Umbilical cord (tissue), 2 donors: Measurements from ENCODE around the gene PLK2. TPM values are rescaled to one million over a fixed set of nuclear protein-coding genes. Genes with fewer than 3 reads are reported as not detected.
A peak's percentile ranks its signal among the peaks of the same experiment; 100 is the strongest.

Experiments
- DNase-seq: peaks from one replicate; pipeline ENCODE4 v3.0.0-alpha.2; 2015; ENCODE audit warnings: low spot score
- total RNA-seq: library from RNA; depleted of rRNA; stranded (reverse); fragments of >200 nt; gene quantifications from one replicate; pipeline ENCODE4 v1.2.3, GENCODE V29; 2014; ENCODE audit warnings: low replicate concordance; ENCODE audit not compliant: insufficient read depth

PLK2 gene
- total RNA-seq, 1 donor from 2014 or later, result 106 TPM

DNA sequence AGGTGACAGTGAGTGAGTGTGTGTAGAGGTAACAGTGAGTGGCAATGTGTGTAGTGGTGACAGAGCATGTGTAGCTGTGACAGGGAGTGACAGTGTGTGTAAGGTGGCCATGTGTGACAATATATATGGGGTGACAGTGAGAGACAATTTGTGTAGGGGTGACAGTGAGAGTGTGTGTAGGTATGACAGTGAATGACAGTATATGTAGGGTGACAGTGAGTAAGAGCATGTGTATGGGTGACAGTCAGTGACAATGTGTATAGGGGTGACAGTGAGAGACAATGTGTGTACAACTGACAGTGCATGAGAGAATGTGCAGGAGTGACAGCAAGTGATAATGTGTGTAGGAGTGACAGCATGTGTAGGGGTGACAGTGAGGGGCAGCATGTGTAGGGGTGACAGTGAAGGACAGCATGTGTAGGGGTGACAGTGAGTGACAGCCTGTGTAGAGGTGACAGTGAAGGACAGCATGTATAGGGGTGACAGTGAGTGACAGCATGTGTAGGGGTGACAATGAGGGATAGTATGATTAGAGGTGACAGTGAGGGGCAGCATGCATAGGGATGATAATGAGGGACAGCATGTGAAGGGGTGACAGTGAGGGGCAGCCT is 21.3 kb upstream of the PLK2 start:
- DNase-seq, result no peak

DNA sequence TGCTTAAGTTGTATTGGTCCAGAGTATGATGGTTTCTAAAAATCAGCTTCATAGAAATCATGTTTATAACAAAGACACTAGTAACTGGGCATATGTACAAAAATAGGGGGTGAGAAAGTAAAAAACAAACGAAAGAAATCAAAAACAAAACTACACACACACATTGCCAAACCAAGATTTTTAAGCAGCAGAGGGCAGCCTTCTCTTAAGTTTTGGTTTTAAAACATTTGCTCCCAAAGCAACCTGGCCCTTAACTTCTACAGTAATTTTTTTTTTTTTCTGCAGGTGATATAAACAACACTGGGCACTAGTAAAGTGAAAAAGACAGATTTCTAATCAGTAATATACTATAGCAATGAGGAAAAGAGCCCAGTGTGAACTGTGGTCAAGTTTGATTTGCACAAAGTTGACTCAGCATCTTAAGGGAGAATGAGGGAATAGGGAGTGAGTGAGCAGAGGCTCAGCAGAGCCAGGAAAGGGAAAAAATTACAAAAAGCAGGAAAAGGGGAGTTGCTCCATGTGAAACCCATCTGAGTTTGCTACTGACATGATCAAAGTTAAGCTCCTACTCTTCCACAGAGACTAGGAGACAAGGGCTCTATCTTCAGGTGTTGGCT is 18.0 kb upstream of the PLK2 start:
- DNase-seq, result peak; percentile 49

DNA sequence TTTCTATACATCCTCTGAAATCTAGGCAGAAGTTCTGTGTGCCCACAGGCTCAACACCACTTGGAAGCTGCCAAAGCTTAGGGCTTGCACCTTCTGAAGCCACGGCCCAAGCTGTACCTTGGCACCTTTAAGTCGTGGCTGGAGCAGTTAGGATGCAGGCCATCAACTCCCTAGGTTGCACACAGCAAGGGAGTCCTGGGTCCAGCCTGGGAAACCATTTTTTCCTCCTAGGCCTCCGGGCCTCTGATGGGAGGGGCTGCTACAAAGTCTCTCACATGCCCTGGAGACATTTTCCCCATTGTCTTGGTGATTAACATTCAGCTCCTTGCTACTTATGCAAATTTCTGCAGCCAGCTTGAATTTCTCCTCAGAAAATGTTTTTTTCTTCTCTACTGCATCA is 15.5 kb upstream of the PLK2 start:
- no peak for DNase-seq

DNA sequence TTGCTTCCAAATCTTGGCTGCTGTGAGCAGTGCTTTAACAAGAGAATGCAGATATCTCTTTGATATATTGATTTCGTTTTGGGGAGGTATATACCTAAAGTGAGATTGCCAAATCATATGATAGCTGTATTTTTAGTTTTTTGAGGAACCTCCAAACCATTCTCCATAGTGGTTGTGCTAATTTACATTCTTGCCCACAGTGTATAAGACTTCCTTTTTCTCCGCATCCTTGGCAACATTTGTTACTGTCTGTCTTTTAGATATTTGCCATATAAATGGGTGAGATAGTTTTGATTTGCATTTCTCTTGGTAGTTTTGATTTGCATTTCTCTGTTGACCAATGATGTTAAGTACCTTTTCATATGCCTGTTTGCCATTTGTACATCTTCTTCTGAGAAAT is 10.0 kb upstream of the PLK2 start:
- no peak for DNase-seq

DNA sequence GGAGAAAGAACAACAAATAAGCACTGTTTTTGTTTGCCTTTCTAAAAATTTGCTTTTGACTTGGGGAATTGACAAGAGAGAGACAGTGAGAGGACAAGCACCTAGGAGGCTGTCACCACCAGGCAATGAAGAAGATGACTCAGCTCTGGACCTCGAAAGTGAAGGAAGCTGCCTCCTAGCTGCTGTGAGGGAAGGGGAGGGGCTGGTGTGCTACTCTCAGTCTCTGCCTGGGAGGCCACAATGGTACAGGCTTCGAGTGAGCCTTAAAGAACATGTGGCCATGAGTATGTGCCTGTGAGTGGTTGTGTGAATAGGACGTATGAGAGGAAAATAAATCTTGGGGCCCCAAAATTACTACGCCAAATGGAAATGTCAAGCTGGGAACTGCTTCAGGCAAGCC is 7.1 kb upstream of the PLK2 start:
- DNase-seq, result peak; percentile 27

DNA sequence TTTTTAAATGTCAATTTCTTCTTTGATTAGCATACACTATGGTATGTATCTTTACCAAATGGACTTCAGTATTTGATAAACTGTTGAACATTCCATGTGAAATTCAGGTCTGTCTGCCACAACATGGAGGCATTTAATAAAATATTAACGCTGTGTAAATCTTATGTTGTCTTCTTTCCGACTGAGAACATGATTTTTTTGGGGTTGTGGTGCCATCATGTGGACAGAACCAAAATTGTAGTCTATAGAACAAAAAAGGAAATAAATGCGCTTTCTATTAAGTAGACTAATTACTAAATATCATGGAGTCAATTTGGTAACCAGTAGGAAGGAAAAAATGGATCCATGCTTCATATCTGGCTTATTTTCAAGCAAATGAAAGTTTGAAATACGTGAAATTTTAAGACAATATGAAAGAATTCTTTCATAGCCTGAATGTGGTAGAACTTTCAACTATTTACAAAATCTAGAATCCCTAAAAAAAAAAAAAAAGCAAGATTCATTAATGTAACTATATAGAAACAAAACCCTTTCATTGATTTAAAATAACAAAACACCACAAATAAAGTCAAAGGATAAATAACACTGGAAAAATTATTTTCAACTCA is 2.8 kb upstream of the PLK2 start:
- peak; percentile 74 for DNase-seq

DNA sequence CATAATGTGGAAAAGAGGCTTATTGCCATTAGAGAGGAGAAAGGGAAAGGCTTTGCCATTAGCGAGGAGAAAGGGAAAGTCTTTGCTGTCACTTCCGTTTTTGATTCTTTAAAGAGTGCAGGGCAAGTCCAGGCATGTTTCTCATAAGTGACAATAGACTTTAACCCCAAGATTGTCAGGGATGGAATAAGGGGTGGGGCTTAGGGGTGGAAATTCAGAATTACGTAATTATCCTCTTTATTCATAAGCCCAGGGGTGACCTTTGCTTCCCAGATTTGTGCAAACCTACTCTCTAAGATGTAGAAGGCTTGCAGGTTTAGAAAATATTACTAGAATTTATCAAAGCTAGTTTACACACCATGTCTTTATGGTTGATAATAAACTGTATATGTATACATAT is 2.3 kb upstream of the PLK2 start:
- peak; percentile 33 for DNase-seq

DNA sequence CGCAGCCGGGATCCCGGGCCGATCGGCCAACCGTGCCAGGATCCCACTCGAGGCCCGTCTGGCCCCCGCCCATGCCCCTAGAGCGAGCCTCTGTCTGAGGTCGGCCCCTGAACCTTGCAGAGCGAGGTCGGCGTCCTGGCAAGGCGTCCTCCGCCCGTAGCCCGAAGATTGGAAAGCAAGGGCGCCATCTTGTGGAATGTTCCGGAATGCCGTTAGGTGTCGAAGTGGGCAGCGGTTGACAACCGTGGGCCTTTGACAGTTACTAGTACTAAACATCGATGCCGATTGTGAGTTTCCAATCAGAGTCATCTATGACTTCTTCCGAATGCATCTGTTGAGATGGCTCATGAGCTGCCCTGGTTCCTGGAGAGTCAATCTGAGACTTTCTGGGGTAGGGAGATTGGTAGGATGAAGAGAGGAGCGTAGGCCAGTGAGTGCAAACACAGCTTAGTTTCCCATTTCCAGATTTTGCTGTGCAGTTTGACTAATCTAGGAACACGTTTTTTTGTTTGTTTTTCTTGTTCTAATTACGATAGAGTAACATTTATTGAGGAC is 923 bp upstream of the PLK2 start:
- DNase-seq, result peak; percentile 94

DNA sequence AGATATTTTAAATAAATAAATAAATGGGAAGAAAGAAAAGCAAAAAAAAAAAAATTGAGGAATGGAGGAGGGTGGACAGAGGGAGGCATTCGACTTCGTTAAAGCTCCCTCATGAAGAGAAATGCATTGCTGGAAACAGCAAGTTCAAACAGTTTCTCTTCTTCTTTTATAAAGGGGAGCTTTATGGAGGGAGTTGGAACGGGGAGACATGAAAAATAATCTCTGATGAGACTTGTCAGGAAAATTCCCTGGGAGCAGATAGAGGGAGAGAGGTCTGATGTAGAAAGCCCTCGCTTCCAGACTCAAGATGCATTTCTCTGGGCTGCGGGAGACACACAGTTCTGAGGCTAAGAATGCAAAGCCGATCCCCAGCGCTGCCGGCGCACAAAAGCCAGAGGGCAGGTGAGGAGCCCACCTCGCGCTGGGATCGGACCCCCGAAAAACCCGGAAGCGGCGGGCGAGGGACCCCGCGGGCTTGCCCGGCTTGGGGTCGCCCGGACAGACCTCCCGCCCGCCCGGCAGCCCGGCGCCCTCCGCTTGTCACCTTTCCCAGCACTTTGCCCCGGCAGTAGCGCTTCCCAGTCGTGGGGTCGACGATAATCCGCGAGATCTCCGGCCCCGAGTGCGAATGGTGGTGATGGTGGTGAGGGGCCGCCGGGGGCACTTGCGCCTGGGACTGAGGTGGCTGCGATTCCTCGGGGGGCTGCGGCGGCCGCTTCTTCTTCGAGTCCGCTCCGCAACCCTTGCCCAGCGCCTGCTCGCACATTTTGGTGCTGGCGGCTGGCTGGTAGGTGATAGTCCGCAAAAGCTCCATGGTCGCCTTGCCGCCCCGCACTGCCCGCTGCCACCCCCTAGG is 512 bp downstream of the PLK2 start:
- peak; percentile 70 for DNase-seq

DNA sequence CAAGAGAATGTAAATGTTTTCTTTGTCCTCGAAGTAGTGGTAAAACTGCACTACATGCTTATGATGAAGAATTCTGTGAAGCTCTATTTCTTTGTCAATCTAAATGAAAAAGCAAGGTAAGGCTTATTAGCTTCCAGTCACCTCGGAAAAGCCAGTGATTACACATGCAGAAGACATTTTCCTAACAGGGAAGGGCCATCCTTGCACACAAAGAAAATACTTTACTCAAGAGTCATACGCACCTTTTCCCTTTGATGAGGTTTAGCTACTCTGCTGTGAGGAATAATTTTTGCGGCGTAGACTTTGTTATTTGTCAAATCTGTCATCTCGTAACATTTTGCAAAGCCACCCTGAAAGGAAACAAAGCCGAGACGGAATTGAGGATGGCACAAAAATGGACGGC is 1.1 kb downstream of the PLK2 start:
- no peak for DNase-seq

DNA sequence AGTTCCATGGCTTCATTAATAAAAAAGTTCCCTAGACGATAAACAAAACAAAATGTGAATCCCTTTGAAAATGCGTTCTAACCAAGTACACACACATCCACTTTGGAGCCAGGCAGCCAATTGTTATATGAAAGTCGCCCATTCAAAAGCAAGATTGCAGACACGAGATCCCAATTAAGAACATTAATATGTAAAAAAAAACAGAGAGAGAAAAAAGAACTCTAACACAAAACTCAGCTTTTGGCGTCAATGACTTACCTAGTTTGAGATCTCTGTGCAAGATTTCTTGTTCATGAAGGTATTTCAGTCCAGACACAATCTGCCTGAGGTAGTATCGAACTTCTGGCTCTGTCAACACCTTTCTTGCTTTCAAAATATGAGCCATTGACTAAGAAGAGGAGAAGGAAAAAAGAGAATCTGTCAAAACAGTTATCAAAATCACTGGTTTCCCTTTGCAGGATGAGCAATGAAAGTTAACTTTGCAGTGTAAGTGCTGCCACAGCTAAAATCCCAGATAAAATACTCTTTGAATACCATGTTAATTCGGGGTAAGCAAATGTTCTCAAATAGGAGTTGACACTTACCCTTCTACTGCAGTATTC is 1.6 kb downstream of the PLK2 start:
- DNase-seq, result peak; percentile 14

DNA sequence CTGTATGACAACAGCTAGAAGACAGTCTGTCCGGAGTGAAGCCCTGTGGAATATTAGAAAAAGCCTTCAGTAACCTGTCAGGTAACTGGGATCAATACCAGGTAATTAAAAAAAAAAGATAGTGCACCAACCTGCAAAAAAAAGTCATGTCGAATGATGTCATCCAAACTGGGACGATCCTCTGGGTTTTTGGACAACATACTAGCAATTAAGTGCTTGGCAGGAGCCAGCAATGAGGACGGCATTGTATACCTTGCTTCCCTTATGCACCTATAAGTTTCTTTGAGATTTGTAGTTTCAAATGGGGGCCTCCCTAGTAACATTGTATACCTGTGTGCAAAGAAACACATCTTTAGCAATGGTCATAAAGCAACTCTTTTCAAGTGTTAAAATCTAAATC is 2.8 kb downstream of the PLK2 start:
- no peak for DNase-seq

DNA sequence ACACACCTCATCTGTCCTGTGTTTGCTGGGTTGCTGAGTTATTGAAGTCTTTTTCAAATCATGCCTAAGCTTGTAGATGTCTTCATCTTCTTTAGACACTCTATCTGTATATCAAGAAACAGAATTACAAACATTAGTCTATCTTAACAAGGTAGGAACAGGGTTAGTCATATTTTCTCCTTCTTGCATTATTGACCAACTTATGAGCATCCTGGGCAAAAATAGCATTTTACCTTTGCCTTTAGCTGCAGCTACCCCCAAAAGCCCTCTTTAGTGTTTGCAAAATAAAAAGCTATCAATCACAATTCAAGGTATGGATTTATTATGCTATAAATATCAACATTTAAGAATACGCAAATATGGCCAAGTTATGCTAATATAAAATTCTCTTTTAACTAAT is 3.4 kb downstream of the PLK2 start:
- no peak for DNase-seq

DNA sequence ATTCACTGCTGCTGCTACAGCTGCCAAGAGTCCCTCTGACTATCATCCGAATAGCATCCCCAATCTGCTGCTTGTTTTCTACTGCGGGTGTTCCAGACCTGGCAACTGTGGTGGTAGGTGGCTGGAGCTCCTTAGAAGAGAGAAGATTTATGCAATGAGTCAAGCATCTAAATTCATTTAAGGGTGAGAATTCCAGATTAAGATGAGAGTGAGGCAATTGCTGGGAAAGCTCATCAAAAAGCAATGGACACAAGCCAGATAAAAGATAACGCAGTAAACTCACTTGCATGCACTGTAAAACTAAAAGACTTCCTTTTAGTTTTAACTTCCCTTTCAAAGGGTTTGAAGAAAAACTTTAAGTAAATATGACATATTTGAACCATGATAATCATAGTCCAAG is 3.9 kb downstream of the PLK2 start:
- no peak for DNase-seq

DNA sequence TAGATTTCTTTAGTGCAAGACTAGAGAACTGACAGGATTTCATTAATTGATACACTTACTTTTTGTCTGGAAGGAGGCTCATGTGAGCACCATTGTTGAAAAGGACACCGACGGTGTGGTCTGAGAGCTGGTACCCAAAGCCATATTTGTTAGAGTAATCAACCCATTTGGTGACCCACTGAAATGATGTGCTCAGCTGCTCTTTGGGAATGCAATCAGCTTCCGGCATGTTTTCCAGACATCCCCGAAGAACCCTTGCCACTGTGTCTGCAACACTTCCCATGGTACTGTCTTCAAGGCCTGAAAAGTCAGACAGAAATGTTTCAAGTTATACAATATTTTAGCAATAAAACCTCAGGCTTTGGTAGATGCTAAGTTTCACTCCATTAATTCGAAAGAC is 4.4 kb downstream of the PLK2 start:
- no peak for DNase-seq

DNA sequence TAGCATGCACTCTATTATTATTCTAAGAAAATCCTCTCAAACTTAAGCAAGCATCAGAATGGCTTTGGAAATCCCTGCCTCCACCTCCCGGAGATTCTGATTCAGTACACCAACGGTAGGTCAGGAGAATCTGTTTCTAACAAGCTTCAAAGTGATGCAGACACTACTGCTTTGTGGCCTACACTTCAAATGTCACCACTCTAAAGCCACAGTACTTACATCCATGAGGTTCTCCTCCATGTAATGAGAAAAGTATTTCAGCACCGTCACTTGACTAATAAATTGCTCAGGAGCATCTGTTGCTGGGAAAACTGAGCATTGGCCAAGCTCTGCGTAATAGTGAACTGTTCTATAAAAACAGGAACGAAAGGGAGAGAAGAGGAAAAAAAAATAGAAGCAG is 4.8 kb downstream of the PLK2 start:
- no peak for DNase-seq

DNA sequence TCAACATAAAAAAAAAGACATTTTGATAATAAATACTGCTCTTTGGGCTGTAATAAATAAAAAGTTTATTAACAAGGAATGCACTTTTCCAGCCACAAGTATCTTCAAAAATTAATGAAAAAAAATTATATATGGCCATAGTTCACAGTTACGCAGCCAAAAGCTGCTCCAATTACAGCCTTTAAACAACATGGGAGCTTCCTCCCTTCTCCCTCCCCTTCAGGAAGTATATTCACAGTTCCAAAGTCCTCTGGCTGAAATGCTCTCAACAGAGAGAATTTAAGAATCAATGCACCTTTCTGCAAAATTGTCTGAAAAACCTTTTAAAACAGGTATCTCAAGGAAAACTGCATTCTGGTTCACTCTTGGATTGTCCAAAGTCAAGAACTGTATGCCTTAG is 5.9 kb downstream of the PLK2 start:
- DNase-seq, result no peak

DNA sequence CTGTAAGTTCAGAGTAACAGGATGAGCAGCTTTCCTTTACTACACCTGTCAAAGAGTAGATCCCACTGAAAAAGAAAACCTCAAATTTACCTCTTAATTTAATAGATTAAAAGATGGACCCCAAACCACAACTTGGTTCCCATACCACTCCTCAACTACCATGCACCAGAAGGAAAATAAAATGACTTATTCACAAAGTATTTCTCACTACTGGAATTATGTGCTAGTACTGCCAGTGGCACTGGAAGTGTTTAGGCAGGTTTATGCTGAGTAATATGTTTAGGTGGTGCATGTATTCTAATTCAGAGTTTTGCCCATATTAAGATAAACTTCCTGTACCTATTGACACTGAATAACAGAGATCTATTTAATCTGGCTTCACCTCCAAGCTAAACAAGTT is 6.6 kb downstream of the PLK2 start:
- DNase-seq, result no peak

DNA sequence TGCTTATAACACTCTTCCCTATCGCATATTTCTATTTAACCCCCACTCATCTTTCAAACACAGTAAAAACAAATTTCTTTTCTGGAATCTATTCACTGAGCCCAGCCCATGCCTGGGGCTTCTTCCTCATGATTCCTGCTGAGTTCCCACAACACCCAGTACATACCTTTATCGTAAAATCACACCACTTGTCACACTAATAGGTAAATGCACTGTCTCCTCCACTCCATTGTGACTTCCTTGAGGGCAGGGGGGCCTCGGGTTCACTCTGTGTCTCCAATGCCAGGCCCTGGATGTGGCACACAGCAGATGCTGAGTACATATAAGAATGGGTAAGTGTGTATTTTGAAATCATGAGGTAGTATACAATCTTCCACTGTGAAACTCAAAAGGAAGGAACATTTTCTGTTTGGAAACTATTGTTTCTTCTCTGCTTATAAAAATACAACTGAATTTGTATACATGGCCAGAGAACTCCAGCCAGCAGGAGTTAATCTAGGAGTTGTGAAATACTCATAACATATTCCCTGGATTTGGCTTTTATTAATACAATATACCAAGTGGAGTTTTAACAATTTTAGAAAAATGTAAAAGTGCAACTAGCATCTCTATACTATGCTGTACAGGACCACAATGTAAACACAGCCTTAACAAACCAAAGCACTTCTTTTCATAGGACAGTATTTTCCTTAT is 7.2 kb downstream of the PLK2 start:
- DNase-seq, result no peak

DNA sequence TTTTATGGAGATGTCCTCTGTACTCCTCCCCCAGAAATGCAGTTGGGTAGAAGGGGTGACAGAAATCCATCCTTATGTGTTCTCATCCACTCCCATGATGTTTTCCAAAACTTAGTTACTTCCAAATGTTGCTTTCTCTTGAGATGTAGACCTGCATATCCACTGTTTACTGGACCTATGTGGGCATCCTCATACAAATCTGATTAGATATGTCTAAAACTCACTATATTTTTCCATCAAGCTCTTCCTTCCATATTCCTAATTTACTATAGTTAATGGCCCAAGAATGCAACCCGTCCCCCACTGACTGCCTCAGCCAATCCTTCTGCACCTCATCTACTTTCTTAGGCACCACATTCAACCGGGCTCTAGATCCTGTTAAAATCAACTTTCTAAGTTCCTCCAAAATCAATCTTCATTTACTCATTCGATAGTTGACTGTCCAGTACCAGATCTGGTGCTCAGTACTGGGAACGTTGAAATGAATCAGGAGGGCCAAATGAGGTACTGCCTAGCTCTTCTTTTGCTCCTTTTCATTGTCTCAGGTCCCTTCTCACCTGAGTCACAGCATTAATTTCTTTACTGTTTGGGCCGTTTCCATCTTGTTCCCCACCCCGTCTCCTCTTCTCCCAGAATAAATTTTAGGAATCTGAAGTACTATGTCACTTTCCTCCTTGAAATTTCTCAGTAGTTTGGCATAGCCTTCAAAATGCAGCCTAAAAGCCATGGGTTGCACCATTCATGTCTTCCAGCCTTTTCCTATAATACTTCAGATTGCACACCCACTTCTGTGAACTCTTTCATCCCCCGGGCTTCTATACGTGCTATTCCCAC is 7.9 kb downstream of the PLK2 start:
- no peak for DNase-seq
